ENCODE data around the gene PITX3. TPM values are rescaled to one million over a fixed set of nuclear protein-coding genes. Genes with fewer than 3 reads are reported as not detected.
A peak's percentile ranks its signal among the peaks of the same experiment; 100 is the strongest.

PITX3 gene
- total RNA-seq, 2 experiments from 2014 or later: not detected

DNA sequence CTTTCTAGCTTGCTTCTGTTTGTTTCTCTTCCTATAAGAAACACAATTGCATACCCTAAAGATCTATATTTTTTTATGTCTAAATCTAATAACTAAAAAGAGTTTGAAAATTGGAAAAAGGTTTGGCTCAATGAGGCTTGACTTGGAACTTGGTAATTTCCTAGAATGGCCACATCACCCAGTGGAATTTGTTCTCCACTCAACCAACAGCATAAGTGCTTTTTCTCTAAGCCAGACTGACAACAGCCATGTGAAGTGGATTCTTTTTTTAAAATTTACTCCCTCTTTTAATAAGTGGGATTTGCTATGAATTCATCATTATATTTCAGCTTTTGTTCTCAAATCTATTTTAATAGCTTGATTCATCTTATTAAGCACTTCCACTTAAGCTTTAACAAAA is 37.8 kb upstream of the PITX3 start:
- H3K27me3 Mint-ChIP-seq: no peaks in the 10 kb centered on the region
- POLR2A ChIA-PET: interaction anchor here (0.9 kb wide), 1 partner anchor 10 kb away, joined by 3 read pairs; no protein-coding TSS in a partner anchor

DNA sequence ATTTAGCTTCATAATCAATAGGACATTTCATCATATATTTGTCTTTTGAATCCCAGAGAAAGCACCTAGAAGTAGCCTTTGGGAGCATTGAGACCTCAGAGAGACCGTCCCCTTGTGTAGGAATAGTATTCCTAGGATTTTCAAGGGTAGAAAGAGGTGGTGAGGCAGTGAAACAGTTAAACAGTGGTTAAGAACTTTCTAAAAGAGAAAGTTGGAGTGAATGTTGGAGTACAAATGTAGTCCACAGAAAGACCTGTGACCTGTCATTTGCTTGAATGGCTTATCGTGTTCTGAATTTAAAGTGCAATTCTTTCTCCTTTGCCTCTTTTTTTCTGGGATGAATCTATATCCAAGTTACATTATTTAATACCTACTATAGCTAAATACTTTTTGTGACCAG is 34.0 kb upstream of the PITX3 start:
- Mint-ChIP-seq H3K36me3 (ENCODE audit: low read depth) (peaks cover 10% of the 10 kb centered on the region), H3K4me1 (peaks cover 23% of the 10 kb centered on the region), H3K9me3 (no peaks in the 10 kb centered on the region), H3K27me3 (no peaks in the 10 kb centered on the region), H3K27ac (no peak overlapping the region), H3K4me3 (no peak overlapping the region)
- POLR2A ChIA-PET: no interaction called here
- no peak for DNase-seq
- CTCF ChIA-PET: interaction anchor here (1.0 to 2.9 kb wide), 2 partner anchors 43 to 77 kb away, joined by 4 to 6 read pairs; no protein-coding TSS in a partner anchor

More for the DNA sequence above, 37.8 kb upstream of the PITX3 start:
- no peaks in the 10 kb centered on the region for H3K9me3 Mint-ChIP-seq
- no peak for DNase-seq
- no peak overlapping the region for H3K27ac Mint-ChIP-seq
- peaks cover 16% of the 10 kb centered on the region for H3K36me3 Mint-ChIP-seq (ENCODE audit: low read depth)
- CTCF ChIA-PET: interaction anchor here (1.0 to 1.9 kb wide), 2 partner anchors 16 to 48 kb away, joined by 3 to 6 read pairs; no protein-coding TSS in a partner anchor
- H3K4me3 Mint-ChIP-seq: no peak overlapping the region
- H3K4me1 Mint-ChIP-seq: peaks cover 41% of the 10 kb centered on the region

DNA sequence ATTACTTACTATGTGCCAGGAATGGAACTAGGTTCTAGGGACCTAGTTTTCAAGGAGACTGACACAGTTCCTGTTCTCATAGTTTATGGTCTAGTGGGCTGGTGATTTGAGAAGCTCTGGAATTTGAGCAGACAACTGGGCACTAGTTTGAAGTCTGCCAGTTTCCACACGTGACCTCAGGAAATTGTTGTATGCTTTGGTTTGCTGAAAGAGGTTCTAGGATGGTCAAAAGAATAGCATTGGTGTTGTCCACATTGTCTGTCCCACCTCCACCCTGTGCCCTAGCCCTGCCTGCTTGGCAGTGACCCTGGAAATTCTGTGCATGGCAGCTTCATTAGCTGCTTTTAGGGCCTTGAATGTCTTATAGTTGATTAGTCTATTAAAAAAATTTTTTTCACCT is 32.8 kb upstream of the PITX3 start:
- H3K36me3 Mint-ChIP-seq (ENCODE audit: low read depth): peaks cover 9% of the 10 kb centered on the region
- CTCF ChIA-PET: interaction anchor here (1.4 kb wide), 1 partner anchor 82 kb away, joined by 3 read pairs; no protein-coding TSS in a partner anchor

DNA sequence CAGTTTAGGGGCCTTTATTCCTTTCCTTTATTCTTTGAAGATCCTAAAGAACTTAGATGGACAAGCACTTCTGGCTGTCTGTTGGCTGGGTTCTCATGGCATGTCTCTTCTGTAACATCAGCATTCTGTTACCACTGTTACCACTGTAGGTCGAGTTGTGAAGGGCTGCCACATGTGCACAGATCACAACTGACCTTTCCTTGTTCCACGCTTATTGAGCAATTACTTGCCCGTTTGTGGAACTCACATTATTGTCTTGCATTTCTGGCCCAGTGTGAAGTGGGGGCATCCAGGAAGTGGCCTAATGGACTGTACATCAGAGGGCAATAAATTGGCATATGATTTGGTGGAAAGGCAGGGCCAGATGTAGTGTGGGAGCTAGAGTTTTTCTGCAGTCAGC is 27.7 kb upstream of the PITX3 start:
- Mint-ChIP-seq H3K27me3 (no peaks in the 10 kb centered on the region), H3K36me3 (ENCODE audit: low read depth) (peaks cover 23% of the 10 kb centered on the region), H3K9me3 (no peaks in the 10 kb centered on the region), H3K4me3 (no peak overlapping the region), H3K27ac (no peak overlapping the region), H3K4me1 (peaks cover 42% of the 10 kb centered on the region)
- CTCF ChIA-PET: interaction anchor here (1.3 to 3.5 kb wide), 2 partner anchors 15 to 38 kb away, joined by 4 to 20 read pairs; no protein-coding TSS in a partner anchor
- POLR2A ChIA-PET: interaction anchor here (0.8 to 2.7 kb wide), 2 partner anchors 10 to 15 kb away, joined by 3 to 8 read pairs; no protein-coding TSS in a partner anchor
- no peak for DNase-seq

More for the DNA sequence above, 32.8 kb upstream of the PITX3 start:
- DNase-seq: no peak
- Mint-ChIP-seq H3K9me3 (no peaks in the 10 kb centered on the region), H3K27ac (no peak overlapping the region), H3K27me3 (no peaks in the 10 kb centered on the region), H3K4me3 (no peak overlapping the region), H3K4me1 (peaks cover 16% of the 10 kb centered on the region)
- POLR2A ChIA-PET: interaction anchor here (0.8 kb wide), 1 partner anchor 40 kb away, joined by 3 read pairs; no protein-coding TSS in a partner anchor

DNA sequence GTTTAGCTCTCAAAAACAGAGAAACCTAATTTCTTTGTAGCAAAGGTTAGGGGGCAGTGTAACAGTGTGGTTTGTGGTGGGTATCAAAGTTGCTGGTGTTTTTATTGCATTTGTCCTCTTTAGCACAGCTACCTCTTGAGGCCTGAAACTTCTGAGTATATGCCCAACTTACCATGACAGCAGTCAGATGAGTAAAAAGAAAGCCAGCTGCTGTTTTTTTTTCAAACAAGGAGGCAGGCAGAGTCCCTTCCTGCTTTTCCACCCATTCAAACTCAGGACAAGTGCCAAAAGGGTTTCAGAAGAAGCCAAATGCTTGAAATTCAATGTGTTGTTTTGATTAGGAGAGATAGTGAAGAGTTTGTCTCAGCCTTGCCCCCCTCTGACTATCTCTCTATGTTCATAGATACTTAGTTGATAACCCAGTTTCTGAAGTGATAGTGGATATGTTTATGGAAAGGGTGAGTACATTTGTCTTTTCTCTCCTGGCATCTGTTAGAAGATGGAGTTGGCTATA is 27.1 kb upstream of the PITX3 start:
- Mint-ChIP-seq H3K4me1 (peaks cover 41% of the 10 kb centered on the region), H3K36me3 (ENCODE audit: low read depth) (peaks cover 29% of the 10 kb centered on the region), H3K27ac (peak overlapping the region; percentile 45), H3K27me3 (no peaks in the 10 kb centered on the region), H3K4me3 (no peak overlapping the region), H3K9me3 (no peaks in the 10 kb centered on the region)
- CTCF ChIA-PET: interaction anchor here (0.8 to 3.5 kb wide), 8 partner anchors 13 to 99 kb away, joined by 3 to 20 read pairs (median 4); no protein-coding TSS in a partner anchor
- no peak for DNase-seq
- POLR2A ChIA-PET: interaction anchor here (0.8 to 2.7 kb wide), 4 partner anchors 11 to 55 kb away, joined by 3 to 8 read pairs (median 5); partner anchors contain the start of gene GBF1

DNA sequence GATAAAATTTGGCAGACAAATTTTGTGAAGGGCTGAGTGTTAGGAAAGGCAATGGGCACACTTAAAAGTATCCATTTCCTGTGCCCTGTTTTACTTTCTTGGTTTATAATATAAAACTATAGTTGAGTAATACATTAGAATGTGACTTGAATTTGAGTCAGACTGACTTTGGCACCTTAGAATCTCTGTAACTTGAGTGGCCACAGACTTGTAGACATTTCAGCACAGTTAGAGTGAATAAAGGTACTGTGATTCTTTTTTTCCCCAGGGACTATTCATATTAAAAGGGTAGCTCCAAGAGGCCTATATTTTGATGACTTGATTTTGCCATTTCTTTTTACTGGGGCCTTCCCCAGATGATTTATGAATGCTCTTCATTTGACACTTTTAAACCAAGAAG is 26.4 kb upstream of the PITX3 start:
- Mint-ChIP-seq H3K27ac (peak overlapping the region; percentile 45), H3K27me3 (no peaks in the 10 kb centered on the region), H3K4me3 (no peak overlapping the region), H3K4me1 (peaks cover 39% of the 10 kb centered on the region), H3K36me3 (ENCODE audit: low read depth) (peaks cover 35% of the 10 kb centered on the region), H3K9me3 (no peaks in the 10 kb centered on the region)
- POLR2A ChIA-PET: interaction anchor here (0.9 to 2.7 kb wide), 4 partner anchors 14 to 56 kb away, joined by 3 to 8 read pairs (median 5); partner anchors contain the start of gene GBF1
- DNase-seq: no peak
- CTCF ChIA-PET: interaction anchor here (0.8 to 3.5 kb wide), 7 partner anchors 13 to 98 kb away, joined by 3 to 20 read pairs (median 4); no protein-coding TSS in a partner anchor

DNA sequence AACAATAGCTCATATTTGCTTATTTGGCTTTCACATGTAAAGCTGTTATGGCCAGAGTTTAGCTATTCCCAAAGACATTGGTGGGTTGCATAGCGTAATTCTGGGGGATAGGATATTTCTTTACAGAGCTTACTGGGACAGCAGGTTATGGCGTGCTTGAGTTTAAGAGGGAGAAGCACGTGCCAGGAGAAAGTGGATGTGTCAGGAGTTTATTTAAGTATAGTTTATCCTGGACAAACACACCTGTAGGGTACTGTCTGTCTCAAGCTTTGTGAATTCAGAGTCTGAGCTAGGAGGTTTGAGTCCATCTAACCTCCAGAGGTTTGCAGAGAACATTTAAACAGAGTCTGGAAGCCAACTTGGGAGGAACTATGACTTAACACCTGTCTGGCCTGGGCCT is 25.4 kb upstream of the PITX3 start:
- Mint-ChIP-seq H3K4me1 (peaks cover 31% of the 10 kb centered on the region), H3K36me3 (ENCODE audit: low read depth) (peaks cover 43% of the 10 kb centered on the region), H3K27ac (no peak overlapping the region), H3K9me3 (no peaks in the 10 kb centered on the region), H3K4me3 (no peak overlapping the region), H3K27me3 (no peaks in the 10 kb centered on the region)
- ChIA-PET CTCF (interaction anchor here (0.7 to 3.5 kb wide), 4 partner anchors 25 to 86 kb away, joined by 4 to 20 read pairs (median 11); partner anchors contain the start of gene PITX3), POLR2A (interaction anchor here (0.9 to 2.7 kb wide), 4 partner anchors 13 to 47 kb away, joined by 3 to 8 read pairs (median 3); partner anchors contain the start of gene GBF1)
- no peak for DNase-seq

DNA sequence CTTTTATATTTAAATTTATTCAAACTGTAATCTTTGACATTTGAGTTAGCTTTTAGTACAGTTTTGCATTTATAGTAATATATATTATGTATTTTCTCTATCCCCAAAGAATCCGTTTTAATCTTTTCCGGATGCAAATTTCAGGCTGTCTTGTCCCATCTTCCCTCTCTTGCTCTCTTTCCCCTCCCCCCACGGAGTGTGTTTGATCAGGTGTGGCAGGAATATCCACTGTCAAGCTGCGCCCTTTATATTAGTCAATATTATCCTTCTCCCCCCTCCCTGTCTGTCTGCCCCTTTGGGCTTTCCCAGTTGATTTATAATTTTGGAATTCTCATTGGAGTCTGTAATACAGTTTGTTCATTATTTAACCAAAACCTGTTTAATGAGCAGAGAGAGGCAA is 23.1 kb upstream of the PITX3 start:
- Mint-ChIP-seq H3K27me3 (no peaks in the 10 kb centered on the region), H3K9me3 (no peaks in the 10 kb centered on the region), H3K4me3 (no peak overlapping the region), H3K36me3 (ENCODE audit: low read depth) (peaks cover 60% of the 10 kb centered on the region), H3K4me1 (peaks cover 31% of the 10 kb centered on the region), H3K27ac (no peak overlapping the region)
- ChIA-PET POLR2A (no interaction called here), CTCF (no interaction called here)
- DNase-seq: no peak

DNA sequence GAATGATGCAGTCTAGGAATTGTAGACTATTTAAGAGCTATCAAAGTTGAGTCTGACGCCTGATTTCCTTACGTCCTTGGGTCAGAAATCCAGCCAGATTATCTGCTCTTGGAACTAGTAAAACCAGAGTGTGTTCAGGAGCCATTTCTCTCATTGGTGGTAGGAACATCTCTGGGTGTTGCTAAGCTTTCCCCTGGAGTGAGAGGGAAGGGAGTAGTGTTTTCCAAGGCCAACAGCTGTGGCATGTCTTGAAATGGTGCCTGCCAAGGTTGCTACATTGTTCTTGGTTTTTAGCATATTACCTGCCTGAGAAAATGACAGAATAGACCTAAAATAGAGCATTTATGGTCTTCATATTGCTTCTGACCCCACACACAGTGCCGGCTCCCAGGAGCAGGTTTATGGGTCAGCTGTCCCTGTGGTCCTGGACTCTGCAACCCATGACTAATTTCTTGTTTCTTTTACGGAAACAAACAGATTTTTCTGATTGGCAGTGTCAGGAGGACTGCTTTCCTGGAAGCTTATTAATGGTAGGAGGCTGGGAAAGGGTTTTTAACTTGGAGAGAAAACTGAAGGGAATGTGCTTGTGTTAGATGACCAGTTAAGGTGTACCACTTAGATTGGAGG is 21.5 kb upstream of the PITX3 start:
- CTCF ChIA-PET: interaction anchor here (0.6 kb wide), 1 partner anchor 1064 kb away, joined by 3 read pairs; no protein-coding TSS in a partner anchor
- H3K36me3 Mint-ChIP-seq (ENCODE audit: low read depth): peaks cover 60% of the 10 kb centered on the region
- POLR2A ChIA-PET: interaction anchor here (1.0 kb wide), 1 partner anchor 16 kb away, joined by 3 read pairs; no protein-coding TSS in a partner anchor
- no peak overlapping the region for H3K4me3 Mint-ChIP-seq
- no peaks in the 10 kb centered on the region for H3K9me3 Mint-ChIP-seq
- no peak for DNase-seq
- no peak overlapping the region for H3K27ac Mint-ChIP-seq
- H3K27me3 Mint-ChIP-seq: no peaks in the 10 kb centered on the region
- peaks cover 20% of the 10 kb centered on the region for H3K4me1 Mint-ChIP-seq

DNA sequence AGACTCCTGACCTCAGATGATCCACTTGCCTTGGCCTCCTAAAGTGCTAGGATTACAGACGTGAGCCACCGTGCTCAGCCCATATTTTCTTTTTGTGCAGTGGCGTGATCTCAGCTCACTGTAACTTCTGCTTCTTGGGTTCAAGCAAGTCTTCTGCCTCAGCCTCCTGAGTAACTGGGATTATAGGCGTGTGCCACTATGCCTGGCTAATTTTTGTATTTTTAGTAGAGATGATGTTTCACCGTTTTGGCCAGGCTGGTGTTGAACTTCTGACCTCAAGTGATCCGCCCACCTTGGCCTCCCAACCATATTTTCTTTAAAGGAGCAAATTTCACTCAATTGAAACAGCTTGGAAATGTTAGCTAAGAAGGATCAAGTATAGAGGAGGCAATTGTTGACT is 20.5 kb upstream of the PITX3 start:
- H3K27me3 Mint-ChIP-seq: no peaks in the 10 kb centered on the region
- CTCF ChIA-PET: interaction anchor here (2.5 kb wide), 1 partner anchor 90 kb away, joined by 6 read pairs; no protein-coding TSS in a partner anchor
- POLR2A ChIA-PET: no interaction called here
- peaks cover 12% of the 10 kb centered on the region for H3K4me1 Mint-ChIP-seq
- H3K27ac Mint-ChIP-seq: no peak overlapping the region
- no peak for DNase-seq
- H3K4me3 Mint-ChIP-seq: no peak overlapping the region
- H3K9me3 Mint-ChIP-seq: no peaks in the 10 kb centered on the region
- peaks cover 60% of the 10 kb centered on the region for H3K36me3 Mint-ChIP-seq (ENCODE audit: low read depth)

DNA sequence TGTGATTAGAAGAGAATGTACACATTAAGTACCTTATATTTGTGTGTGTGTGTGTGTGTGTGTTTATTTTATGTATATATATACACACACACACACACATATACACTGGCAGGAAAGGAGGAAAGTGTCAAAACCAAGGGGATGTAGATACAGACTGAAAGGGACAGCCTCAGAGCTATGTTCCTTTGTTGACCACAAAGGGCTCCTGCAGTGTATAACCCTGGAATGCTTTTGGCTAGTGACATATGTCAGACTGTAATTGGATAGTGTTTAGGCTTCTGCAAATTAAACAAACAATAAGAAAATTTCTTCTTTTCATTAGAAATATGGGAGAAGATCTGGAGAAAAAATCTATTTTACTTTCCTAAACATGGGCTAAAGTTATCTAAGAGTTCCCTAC is 19.9 kb upstream of the PITX3 start:
- ChIA-PET CTCF (interaction anchor here (2.5 kb wide), 1 partner anchor 91 kb away, joined by 6 read pairs; no protein-coding TSS in a partner anchor), POLR2A (no interaction called here)
- Mint-ChIP-seq H3K4me1 (peaks cover 8% of the 10 kb centered on the region), H3K27me3 (no peaks in the 10 kb centered on the region), H3K36me3 (ENCODE audit: low read depth) (peaks cover 62% of the 10 kb centered on the region), H3K27ac (no peak overlapping the region), H3K4me3 (no peak overlapping the region), H3K9me3 (no peaks in the 10 kb centered on the region)
- no peak for DNase-seq

DNA sequence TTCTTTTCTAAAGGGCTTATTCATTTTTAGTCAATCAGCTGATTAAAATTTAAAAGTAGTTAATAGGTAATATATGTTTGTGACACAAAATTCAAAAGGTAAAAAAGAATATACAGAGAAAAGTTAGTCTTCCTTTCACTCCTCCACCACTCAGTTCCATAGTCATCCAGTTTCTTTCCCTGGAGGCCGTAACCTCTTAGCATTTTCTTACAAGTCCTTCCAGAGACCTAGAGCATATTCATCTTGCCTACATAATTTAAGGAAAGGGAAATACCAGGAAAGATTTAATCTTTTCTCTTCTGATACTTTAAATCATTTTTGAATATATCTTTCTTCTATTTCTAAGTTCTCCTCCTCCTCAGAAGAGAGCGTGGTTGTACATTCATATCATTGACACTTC is 14.1 kb upstream of the PITX3 start:
- no peak overlapping the region for H3K27ac Mint-ChIP-seq
- POLR2A ChIA-PET: no interaction called here
- DNase-seq: no peak
- peaks cover 5% of the 10 kb centered on the region for H3K4me1 Mint-ChIP-seq
- no peaks in the 10 kb centered on the region for H3K9me3 Mint-ChIP-seq
- H3K4me3 Mint-ChIP-seq: no peak overlapping the region
- H3K27me3 Mint-ChIP-seq: no peaks in the 10 kb centered on the region
- peaks cover 25% of the 10 kb centered on the region for H3K36me3 Mint-ChIP-seq (ENCODE audit: low read depth)
- CTCF ChIA-PET: interaction anchor here (1.4 to 4.9 kb wide), 2 partner anchors 13 to 24 kb away, joined by 3 to 23 read pairs; no protein-coding TSS in a partner anchor

DNA sequence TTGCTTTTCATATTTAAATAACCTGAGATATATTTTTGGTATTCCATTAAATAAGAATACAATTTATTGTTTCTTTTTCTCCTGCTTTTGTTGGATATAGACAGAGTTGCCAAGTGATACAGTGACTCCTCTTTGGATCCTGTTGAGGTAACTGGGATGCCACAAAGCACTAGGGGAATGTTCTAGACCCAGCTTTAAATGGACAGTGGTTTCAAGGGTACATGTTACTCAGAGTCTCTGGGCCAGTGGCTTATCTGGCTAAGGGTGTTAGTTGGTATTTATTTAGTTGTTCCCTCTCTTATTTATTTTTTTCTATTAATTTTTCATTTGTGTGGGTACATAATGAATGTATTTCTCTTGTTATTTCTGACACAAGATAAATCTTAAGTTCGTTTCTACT is 13.1 kb upstream of the PITX3 start:
- H3K4me3 Mint-ChIP-seq: no peak overlapping the region
- POLR2A ChIA-PET: interaction anchor here (1.6 kb wide), 1 partner anchor 13 kb away, joined by 8 read pairs; no protein-coding TSS in a partner anchor
- H3K27ac Mint-ChIP-seq: no peak overlapping the region

More for the DNA sequence above, 13.1 kb upstream of the PITX3 start:
- no peaks in the 10 kb centered on the region for H3K9me3 Mint-ChIP-seq
- H3K27me3 Mint-ChIP-seq: no peaks in the 10 kb centered on the region
- peaks cover 24% of the 10 kb centered on the region for H3K36me3 Mint-ChIP-seq (ENCODE audit: low read depth)
- CTCF ChIA-PET: interaction anchor here (1.2 to 4.9 kb wide), 3 partner anchors 14 to 98 kb away, joined by 3 to 23 read pairs (median 3); no protein-coding TSS in a partner anchor
- peaks cover 5% of the 10 kb centered on the region for H3K4me1 Mint-ChIP-seq
- DNase-seq: no peak

Measured in activated CD4-positive, alpha-beta memory T cell treated with anti-CD3 and anti-CD28 coated beads, Interleukin-2, amount 10 ng/mL, durations not matched to agents 7 days and 5 days (primary cell).